H9 (cell line): ENCODE measurements around the gene ITGA7. TPM values are rescaled to one million over a fixed set of nuclear protein-coding genes. Genes with fewer than 3 reads are reported as not detected.

Experiments used
- DNase-seq: peaks from one replicate; pipeline ENCODE4 v3.0.0-alpha.2; 2017
- H2AFZ ChIP-seq: one replicate; pipeline ENCODE4 v1.6.1; 2013; ENCODE audit warnings: mild to moderate bottlenecking, low read length, control low read depth, moderate library complexity
- H2AK5ac ChIP-seq: 2 replicates; pipeline ENCODE4 v1.6.1; 2013; ENCODE audit warnings: low read length, control low read depth, mixed read lengths; ENCODE audit not compliant: insufficient read length
- H2BK120ac ChIP-seq: one replicate; pipeline ENCODE4 v1.6.1; 2013; ENCODE audit warnings: low read depth, mild to moderate bottlenecking, low read length, control low read depth, inconsistent platforms; ENCODE audit not compliant: poor library complexity, severe bottlenecking
- H2BK12ac ChIP-seq: 2 replicates; pipeline ENCODE4 v1.6.1; 2013; ENCODE audit warnings: low read length, control low read depth, mixed read lengths, low read depth; ENCODE audit not compliant: insufficient read length
- H2BK15ac ChIP-seq: 2 replicates; pipeline ENCODE4 v1.6.1; 2013; ENCODE audit warnings: low read depth, low read length, control low read depth
- H2BK20ac ChIP-seq: one replicate; pipeline ENCODE4 v1.6.1; 2013; ENCODE audit warnings: low read depth, mild to moderate bottlenecking, low read length, control low read depth, inconsistent platforms; ENCODE audit not compliant: poor library complexity, severe bottlenecking
- H2BK5ac ChIP-seq: 2 replicates; pipeline ENCODE4 v1.6.1; 2013; ENCODE audit warnings: low read length, control low read depth, mixed read lengths; ENCODE audit not compliant: insufficient read length
- H3K14ac ChIP-seq: 2 replicates; pipeline ENCODE4 v1.6.1; 2013; ENCODE audit warnings: low read length, control low read depth; ENCODE audit not compliant: insufficient read depth
- H3K18ac ChIP-seq: 2 replicates; pipeline ENCODE4 v1.6.1; 2013; ENCODE audit warnings: low read depth, mild to moderate bottlenecking, mixed read lengths, low read length, control low read depth; ENCODE audit not compliant: insufficient read length
- H3K23ac ChIP-seq: 2 replicates; pipeline ENCODE4 v1.6.1; 2013; ENCODE audit warnings: low read length, control low read depth, mixed read lengths, low read depth; ENCODE audit not compliant: insufficient read length
- H3K23me2 ChIP-seq: 2 replicates; pipeline ENCODE4 v1.6.1; 2013; ENCODE audit warnings: low read depth, mild to moderate bottlenecking, mixed read lengths, low read length, control low read depth; ENCODE audit not compliant: insufficient read length, poor library complexity, severe bottlenecking
- H3K27ac ChIP-seq: 2 replicates; pipeline ENCODE4 v1.5.1; 2013; ENCODE audit warnings: low read length, control low read depth, mixed read lengths, low read depth; ENCODE audit not compliant: insufficient read length
- H3K27me3 ChIP-seq: 2 replicates; pipeline ENCODE4 v1.6.1; 2013; ENCODE audit warnings: low read length, control low read depth, inconsistent platforms; ENCODE audit not compliant: insufficient read depth
- H3K4ac ChIP-seq: 2 replicates; pipeline ENCODE4 v1.6.1; 2013; ENCODE audit warnings: low read depth, mild to moderate bottlenecking, control low read depth, inconsistent platforms, low read length, moderate library complexity
- H3K4me1 ChIP-seq: 2 replicates; pipeline ENCODE4 v1.6.1; 2013; ENCODE audit warnings: low read length, control low read depth, inconsistent platforms; ENCODE audit not compliant: insufficient read depth
- H3K4me2 ChIP-seq: 2 replicates; pipeline ENCODE4 v1.6.1; 2013; ENCODE audit warnings: low read length, control low read depth, mixed read lengths; ENCODE audit not compliant: insufficient read length, insufficient read depth
- H3K56ac ChIP-seq: 2 replicates; pipeline ENCODE4 v1.6.1; 2013; ENCODE audit warnings: low read depth, mild to moderate bottlenecking, mixed read lengths, low read length, control low read depth; ENCODE audit not compliant: insufficient read length
- H3K79me1 ChIP-seq: 2 replicates; pipeline ENCODE4 v1.6.1; 2013; ENCODE audit warnings: low read depth, mild to moderate bottlenecking, moderate library complexity, low read length, control low read depth, inconsistent platforms; ENCODE audit not compliant: insufficient read depth, poor library complexity, severe bottlenecking
- H3K79me2 ChIP-seq: 2 replicates; pipeline ENCODE4 v1.6.1; 2013; ENCODE audit warnings: low read length, control low read depth, inconsistent platforms; ENCODE audit not compliant: insufficient read depth
- H3K9ac ChIP-seq: 2 replicates; pipeline ENCODE4 v1.6.1; 2013; ENCODE audit warnings: low read length, control low read depth, mixed read lengths; ENCODE audit not compliant: insufficient read length; ENCODE audit errors: extremely low read depth
- H3K9me3 ChIP-seq: one replicate; pipeline ENCODE4 v1.6.1; 2013; ENCODE audit warnings: low read depth, low read length, inconsistent platforms; ENCODE audit not compliant: control insufficient read depth
- H3T11ph ChIP-seq: one replicate; pipeline ENCODE4 v1.6.1; 2013; ENCODE audit warnings: mild to moderate bottlenecking, low read length, control low read depth, inconsistent platforms
- H4K20me1 ChIP-seq: one replicate; pipeline ENCODE4 v1.6.1; 2013; ENCODE audit not compliant: control insufficient read depth, insufficient read length, insufficient read depth
- H4K5ac ChIP-seq: 2 replicates; pipeline ENCODE4 v1.6.1; 2013; ENCODE audit warnings: low read depth, mild to moderate bottlenecking, mixed read lengths, low read length, control low read depth; ENCODE audit not compliant: insufficient read length
- H4K8ac ChIP-seq: replicated peaks from 2 replicates; pipeline ENCODE4 v1.6.1; 2013; ENCODE audit warnings: low read length, control low read depth, mixed read lengths, low read depth; ENCODE audit not compliant: insufficient read length
- H4K91ac ChIP-seq: 2 replicates; pipeline ENCODE4 v1.6.1; 2013; ENCODE audit warnings: low read depth, mild to moderate bottlenecking, moderate library complexity, mixed read lengths, low read length, control low read depth; ENCODE audit not compliant: insufficient read length
- H3K27ac Mint-ChIP-seq, 3 experiments: 2 replicates in 2 of 3; 3 replicates in 1 of 3; pipeline ENCODE4 v1.8.0; 2020 to 2021; ENCODE audit warnings: mixed read lengths in 3 of 3, mild to moderate bottlenecking in 1 of 3, moderate library complexity in 1 of 3
- H3K27me3 Mint-ChIP-seq: 2 replicates; pipeline ENCODE4 v1.8.0; 2021; ENCODE audit warnings: low read depth, mild to moderate bottlenecking, moderate library complexity, mixed read lengths
- H3K36me3 Mint-ChIP-seq, 3 experiments: 2 replicates in 2 of 3; 3 replicates in 1 of 3; pipeline ENCODE4 v1.8.0; 2020 to 2021; ENCODE audit warnings: low read depth in 3 of 3, mixed read lengths in 3 of 3; ENCODE audit not compliant: insufficient read depth in 1 of 3
- H3K4me1 Mint-ChIP-seq, 2 experiments: 2 replicates each; pipeline ENCODE4 v1.8.0; 2020; ENCODE audit warnings: mixed read lengths in 2 of 2
- H3K4me3 Mint-ChIP-seq, 2 experiments: 2 replicates in 1 of 2; 3 replicates in 1 of 2; pipeline ENCODE4 v1.8.0; 2020 to 2021; ENCODE audit warnings: mild to moderate bottlenecking in 2 of 2, mixed read lengths in 2 of 2, moderate library complexity in 1 of 2
- H3K9me3 Mint-ChIP-seq, 2 experiments: 2 replicates in 1 of 2; 3 replicates in 1 of 2; pipeline ENCODE4 v1.8.0; 2020; ENCODE audit warnings: mild to moderate bottlenecking in 2 of 2, mixed read lengths in 2 of 2, moderate library complexity in 1 of 2
- CTCF ChIP-seq: fragments of 200-600 bp; sonication (generic); conservative IDR thresholded peaks from 3 replicates; pipeline ENCODE4 v1.8.0; 2021; ENCODE audit warnings: antibody characterized with exemption, mild to moderate bottlenecking
- WGBS: extraction: QIAGEN DNeasy Blood & Tissue Kit; methylation state at CpG from one replicate; pipeline ENCODE4 v1.1.7; 2013; ENCODE audit warnings: missing lambda C conversion rate, low lambda C conversion rate, mixed read lengths; ENCODE audit not compliant: insufficient read length; ENCODE audit errors: extremely low coverage; 5-methylcytosine and 5-hydroxymethylcytosine counted together
- total RNA-seq: library from RNA; stranded (reverse); gene quantifications from 2 replicates; pipeline ENCODE4 v1.2.1, GENCODE V29; 2021

The ITGA7 gene
- total RNA-seq, 1 experiment from 2014 or later: 119 TPM

GRCh38 chr12:55745361-55746173 is 37.9 kb upstream of the ITGA7 start:
- Histone ChIP-seq H3K9me3 (no peaks in the 10 kb centered on the region), H3K4me1 (peaks cover 15% of the 10 kb centered on the region), H2AFZ (no peak overlapping the region), H2BK15ac (no peak overlapping the region), H3K14ac (no peak overlapping the region), H2BK20ac (no peak overlapping the region), H3K23me2 (peaks cover 29% of the 10 kb centered on the region), H2BK120ac (no peak overlapping the region), H3K4me2 (peak overlapping the region; percentile 72), H2AK5ac (no peak overlapping the region), H2BK5ac (no peak overlapping the region), H2BK12ac (no peak overlapping the region), H3K27ac (peak overlapping the region; percentile 37), H4K20me1 (no peaks in the 10 kb centered on the region), H3K23ac (no peak overlapping the region), H3K9ac (peak overlapping the region; percentile 31), H3K18ac (no peak overlapping the region), H3K79me1 (peaks cover 3% of the 10 kb centered on the region), H3T11ph (no peak overlapping the region), H3K56ac (no peak overlapping the region), H4K5ac (no peak overlapping the region), H4K91ac (no peak overlapping the region), H3K79me2 (peaks cover 6% of the 10 kb centered on the region; the same call in 1 of the 2 replicates), H4K8ac (no peak overlapping the region), H3K4ac (no peak overlapping the region), H3K27me3 (no peaks in the 10 kb centered on the region)
- Mint-ChIP-seq H3K27ac (peak overlapping the region; percentile 89 to 98 (median 95)), H3K27me3 (peaks cover 8% of the 10 kb centered on the region), H3K4me1 (peaks cover 61 to 68% of the 10 kb centered on the region in 2 experiments), H3K4me3 (peak overlapping the region; percentile 96 to 97), H3K36me3 (peaks cover 23 to 37% (median 35%) of the 10 kb centered on the region in 3 experiments; a peak in 6 of 7 replicates), H3K9me3 (no peaks in the 10 kb centered on the region)
- no CpG with 5 or more reads among the region's 13 CpGs for WGBS
- peak; percentile 90 for DNase-seq
- peak; percentile 26; the same call in 1 of the 3 replicates for TF ChIP-seq CTCF
